ENCODE measurements around the gene CYSTM1.

The CYSTM1 gene

DNA sequence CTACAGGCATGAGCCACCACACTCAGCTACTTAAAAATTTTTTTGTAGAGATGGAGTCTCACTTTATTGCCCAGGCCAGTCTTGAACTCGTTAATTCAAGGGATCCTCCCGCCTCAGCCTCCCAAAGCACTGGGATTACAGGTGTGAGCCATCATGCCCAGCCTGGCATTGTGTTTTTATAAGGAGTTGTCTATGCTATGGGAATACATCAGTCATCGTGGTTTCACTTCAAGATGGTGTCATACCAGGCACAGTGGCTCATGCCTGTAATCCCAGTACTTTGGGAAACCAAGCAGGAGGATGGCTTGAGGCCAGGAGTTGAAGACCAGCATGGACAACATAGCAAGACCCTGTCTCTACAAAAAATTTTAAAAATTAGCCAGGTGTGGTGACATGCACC, 49.7 kb downstream of the CYSTM1 start:
- Histone ChIP-seq H3K9me2 (replicated peaks; ENCODE audit: control insufficient read depth, low read length) (no peaks in the 10 kb centered on the region), H3K9me3 (ENCODE audit: control insufficient read depth, insufficient read depth, low read length) (no peaks in the 10 kb centered on the region), H3K27ac (ENCODE audit: low read depth, low read length) (no peak overlapping the region), H3K4me1 (ENCODE audit: control insufficient read depth, low read length) (no peaks in the 10 kb centered on the region), H4K20me1 (ENCODE audit: control insufficient read depth, insufficient read depth, low read depth, low read length) (no peaks in the 10 kb centered on the region), H3K4me2 (ENCODE audit: low read length) (no peak overlapping the region), H3K36me3 (ENCODE audit: control insufficient read depth, low read length) (no peaks in the 10 kb centered on the region), H3K27me3 (ENCODE audit: control insufficient read depth, low read length) (no peaks in the 10 kb centered on the region), H3F3A (ENCODE audit: control insufficient read depth, insufficient read depth) (no peaks in the 10 kb centered on the region), H3K79me2 (ENCODE audit: control insufficient read depth, low read length) (no peaks in the 10 kb centered on the region), H3K4me3 (ENCODE audit: low read length) (no peak overlapping the region)
- no peak for TF ChIP-seq EZH2phosphoT487 (IDR thresholded peaks at IDR 0.05; ENCODE audit: borderline replicate concordance, low read length)
- no peak for TF ChIP-seq CTCF (IDR thresholded peaks at IDR 0.05; ENCODE audit: low read depth, low read length, poor library complexity, severe bottlenecking)

DNA sequence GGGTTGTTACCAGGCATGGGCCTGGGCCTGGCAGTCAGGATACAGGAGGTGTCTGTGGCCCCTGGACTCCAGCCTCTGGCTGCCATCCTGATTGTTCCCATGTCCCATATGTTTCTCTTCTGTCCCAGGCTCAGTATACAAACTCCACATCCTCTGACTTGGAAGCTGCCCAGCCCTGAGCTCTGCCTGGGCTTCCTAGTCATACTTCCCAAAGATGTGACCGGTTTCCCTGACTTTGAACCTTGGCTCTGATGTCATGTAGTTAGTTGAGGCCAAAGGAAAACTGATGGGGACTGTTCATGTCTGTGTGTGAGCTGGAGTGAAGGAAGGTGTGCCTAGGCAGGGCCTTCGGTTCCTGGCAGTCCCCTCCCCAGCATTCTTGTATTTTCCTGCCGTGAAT, 50.4 kb downstream of the CYSTM1 start:
- Histone ChIP-seq H3K4me3 (ENCODE audit: low read length) (no peak overlapping the region), H3K79me2 (ENCODE audit: control insufficient read depth, low read length) (no peaks in the 10 kb centered on the region), H4K20me1 (ENCODE audit: control insufficient read depth, insufficient read depth, low read depth, low read length) (no peaks in the 10 kb centered on the region), H3K9me2 (replicated peaks; ENCODE audit: control insufficient read depth, low read length) (no peaks in the 10 kb centered on the region), H3K27me3 (ENCODE audit: control insufficient read depth, low read length) (no peaks in the 10 kb centered on the region), H3F3A (ENCODE audit: control insufficient read depth, insufficient read depth) (no peaks in the 10 kb centered on the region), H3K4me1 (ENCODE audit: control insufficient read depth, low read length) (no peaks in the 10 kb centered on the region), H3K36me3 (ENCODE audit: control insufficient read depth, low read length) (no peaks in the 10 kb centered on the region), H3K4me2 (ENCODE audit: low read length) (no peak overlapping the region), H3K27ac (ENCODE audit: low read depth, low read length) (no peak overlapping the region), H3K9me3 (ENCODE audit: control insufficient read depth, insufficient read depth, low read length) (no peaks in the 10 kb centered on the region)
- TF ChIP-seq EZH2phosphoT487 (IDR thresholded peaks at IDR 0.05; ENCODE audit: borderline replicate concordance, low read length) (no peak), CTCF (IDR thresholded peaks at IDR 0.05; ENCODE audit: low read depth, low read length, poor library complexity, severe bottlenecking) (no peak)

- no peaks in the 10 kb centered on the region for H3F3A ChIP-seq (ENCODE audit: control insufficient read depth, insufficient read depth)
- H3K27ac ChIP-seq (ENCODE audit: low read depth, low read length): no peak overlapping the region
- no peaks in the 10 kb centered on the region for H3K79me2 ChIP-seq (ENCODE audit: control insufficient read depth, low read length)
- no peaks in the 10 kb centered on the region for H3K9me2 ChIP-seq (replicated peaks; ENCODE audit: control insufficient read depth, low read length)
- H3K9me3 ChIP-seq (ENCODE audit: control insufficient read depth, insufficient read depth, low read length): no peaks in the 10 kb centered on the region
- TF ChIP-seq CTCF (IDR thresholded peaks at IDR 0.05; ENCODE audit: low read depth, low read length, poor library complexity, severe bottlenecking): no peak
- no peak for TF ChIP-seq EZH2phosphoT487 (IDR thresholded peaks at IDR 0.05; ENCODE audit: borderline replicate concordance, low read length)
- no peak overlapping the region for H3K4me2 ChIP-seq (ENCODE audit: low read length)
- H4K20me1 ChIP-seq (ENCODE audit: control insufficient read depth, insufficient read depth, low read depth, low read length): no peaks in the 10 kb centered on the region
- no peak overlapping the region for H3K4me3 ChIP-seq (ENCODE audit: low read length)
- no peaks in the 10 kb centered on the region for H3K27me3 ChIP-seq (ENCODE audit: control insufficient read depth, low read length)
- no peaks in the 10 kb centered on the region for H3K36me3 ChIP-seq (ENCODE audit: control insufficient read depth, low read length)
- H3K4me1 ChIP-seq (ENCODE audit: control insufficient read depth, low read length): no peaks in the 10 kb centered on the region
These were observed 52.1 kb downstream of the CYSTM1 start for GRCh38 chr5:140227046-140227445.

All from DOHH2 (cell line).